A204.1 (cell line): ENCODE measurements around the gene TMEM98.
"Not testable (repeated sequence)": the region's sequence is repeated elsewhere in the genome, so short reads cannot be mapped to it uniquely, and the experiment has no call there.

Experiments
- FAIRE-seq: peaks from 2 replicates; lab custom pipeline; 2012; peaks lifted over from hg19 to GRCh38; lab: Jason Lieb, UNC

Gene TMEM98

DNA sequence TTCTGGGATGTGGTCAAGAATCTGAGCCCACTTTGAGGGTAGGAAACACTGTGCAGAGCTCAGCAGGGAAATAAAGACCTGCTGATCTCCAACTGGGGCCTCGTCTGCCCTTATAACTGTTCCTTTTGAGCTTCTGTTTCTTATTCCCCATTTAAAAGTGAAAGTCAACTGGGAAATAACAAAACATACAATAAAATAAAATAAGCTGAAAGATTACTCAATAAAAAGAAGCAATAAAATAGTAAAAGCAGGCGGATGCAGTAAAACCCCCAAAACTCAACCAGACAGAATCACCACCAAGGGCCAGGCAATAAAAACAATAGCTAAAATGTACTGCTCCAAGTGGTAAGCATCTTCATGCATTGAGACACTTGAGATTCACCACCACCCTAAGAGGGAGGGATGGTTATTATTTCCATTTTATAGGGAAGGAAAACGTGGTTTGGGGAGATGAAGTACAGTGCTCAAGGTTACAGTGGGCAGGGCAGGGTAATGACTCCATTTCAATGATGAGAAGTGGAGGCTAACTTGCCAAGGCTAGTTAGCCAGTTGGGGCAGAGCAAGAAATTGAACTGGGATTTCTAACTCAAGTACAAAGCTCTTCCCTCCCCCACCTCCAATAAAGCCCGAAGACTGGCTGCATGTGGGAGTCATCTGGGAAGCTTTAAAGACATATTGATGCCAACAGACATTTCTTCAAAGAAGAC lies 57.2 kb downstream of the TMEM98 start:
- FAIRE-seq = no peak

DNA sequence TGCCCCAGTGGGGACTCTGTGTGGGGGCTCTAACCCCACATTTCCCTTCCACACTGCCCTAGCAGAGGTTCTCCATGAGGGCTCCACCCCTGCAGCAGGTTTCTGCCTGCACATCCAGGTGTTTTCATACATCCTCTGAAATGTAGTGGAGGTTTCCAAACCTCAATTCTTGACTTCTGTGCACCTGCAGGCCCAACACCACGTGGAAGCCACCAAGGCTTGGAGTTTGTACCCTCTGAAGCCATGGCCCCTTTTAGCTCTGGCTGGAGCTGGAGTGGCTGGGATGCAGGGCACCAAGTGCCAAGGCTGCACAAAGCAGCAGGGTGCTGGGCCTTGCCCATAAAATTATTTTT lies 59.5 kb downstream of the TMEM98 start:
- not testable (repeated sequence) for FAIRE-seq

DNA sequence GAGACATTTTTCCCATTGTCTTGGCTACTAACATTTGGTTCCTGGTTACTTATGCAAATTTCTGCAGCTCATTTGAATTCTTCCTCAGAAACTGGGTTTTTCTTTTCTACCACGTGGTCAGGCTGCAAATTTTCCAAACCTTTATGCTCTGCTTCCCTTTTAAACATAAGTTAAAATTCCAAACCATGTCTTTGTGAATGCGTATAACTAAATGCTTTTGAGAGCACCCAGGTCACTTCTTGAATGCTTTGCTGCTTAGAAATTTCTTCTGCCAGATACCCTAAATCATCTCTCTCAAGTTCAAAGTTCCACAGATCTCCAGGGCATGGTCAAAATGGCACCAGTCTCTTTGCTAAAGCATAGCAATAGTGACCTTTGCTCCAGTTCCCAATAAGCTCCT lies 59.9 kb downstream of the TMEM98 start:
- FAIRE-seq = not testable (repeated sequence)

DNA sequence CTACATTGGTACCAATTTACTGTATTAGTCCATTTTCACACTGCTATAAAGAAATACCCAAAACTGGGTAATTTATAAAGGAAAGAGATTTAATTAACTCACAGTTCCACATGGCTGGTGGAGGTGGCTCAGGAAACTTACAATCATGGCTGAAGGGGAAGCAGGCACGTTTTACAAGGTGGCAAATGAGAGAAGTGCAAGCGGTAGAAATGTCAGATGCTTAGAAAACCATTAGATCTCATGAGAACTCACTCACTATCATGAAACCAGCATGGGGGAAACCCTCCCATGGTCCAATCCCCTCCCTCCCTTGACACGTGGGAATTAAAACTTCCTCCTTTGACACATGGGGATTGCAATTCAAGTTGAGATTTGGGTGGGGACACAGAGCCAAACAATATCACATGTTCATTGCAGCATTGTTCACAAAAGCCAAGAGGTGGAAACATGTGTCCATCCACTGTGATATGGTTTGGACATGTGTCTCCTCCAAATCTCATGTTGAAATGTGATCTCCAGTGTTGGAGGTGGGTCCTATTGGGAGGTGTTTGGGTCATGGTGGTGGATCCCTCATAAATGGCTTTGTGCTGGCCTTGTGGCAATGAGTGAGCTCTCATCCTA lies 60.6 kb downstream of the TMEM98 start:
- no peak for FAIRE-seq

DNA sequence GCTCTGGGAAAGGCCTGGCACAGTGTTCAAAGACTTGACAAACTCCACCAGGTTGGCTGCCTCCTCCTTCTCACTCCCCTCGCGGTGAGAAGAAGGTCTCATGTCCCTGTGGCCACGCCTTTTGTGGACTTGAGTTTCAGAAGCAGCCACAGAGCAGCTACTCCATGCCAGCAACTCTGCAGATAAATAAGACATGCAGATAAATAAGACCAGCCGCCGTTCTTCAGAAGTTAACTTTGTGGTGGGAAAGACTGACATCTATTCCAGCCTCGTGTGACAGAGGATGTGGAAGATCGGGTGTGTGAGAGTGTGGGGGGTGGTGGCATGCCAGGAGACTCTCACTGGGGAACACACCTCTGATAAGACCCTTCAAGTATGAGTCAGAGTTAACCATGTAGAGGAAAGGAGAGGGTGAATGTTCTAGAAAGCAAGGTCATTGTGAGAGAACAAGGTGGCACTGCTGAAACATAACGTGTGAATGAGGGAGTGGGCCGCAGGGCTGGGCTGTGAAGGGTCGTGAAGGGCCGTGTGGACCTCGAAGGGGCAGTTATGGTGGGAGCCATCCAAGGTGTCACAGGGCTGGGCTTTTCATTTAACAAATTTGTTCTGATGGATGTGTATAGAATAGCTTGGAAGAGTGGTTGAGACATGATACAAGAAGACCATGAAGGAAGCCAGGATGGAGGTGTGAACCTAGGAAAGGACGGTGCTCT lies 64.5 kb downstream of the TMEM98 start:
- FAIRE-seq = no peak

DNA sequence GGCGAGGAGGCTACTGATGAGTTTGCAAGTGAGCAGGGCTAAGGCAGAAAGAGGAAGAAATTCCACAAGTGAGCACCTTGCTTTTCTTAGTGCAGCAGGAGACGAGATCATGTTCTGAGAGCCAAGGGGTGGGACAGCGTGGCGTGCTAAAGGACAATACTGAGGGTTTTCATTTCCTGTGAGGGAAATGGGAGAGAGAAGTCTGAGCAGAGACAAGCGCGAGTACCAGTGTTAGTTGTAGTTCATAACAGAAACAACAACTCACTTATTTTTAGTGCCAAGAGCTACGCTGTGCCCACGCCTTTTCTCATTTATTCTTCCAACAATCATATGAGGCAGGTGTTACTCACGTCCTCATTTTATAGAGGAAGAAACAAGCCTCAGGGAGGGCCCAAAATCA lies 66.0 kb downstream of the TMEM98 start:
- FAIRE-seq = no peak
